GM18858 (cell line): Measurements from ENCODE around the gene PIEZO1.

ENCODE experiments used
- ATAC-seq: cut with Tn5 transposase; IDR thresholded peaks from one replicate; pipeline ENCODE4 v1.9.1; 2021; ENCODE audit not compliant: unreplicated experiment

PIEZO1 gene

GRCh38 chr16:88694221-88695087 is 90.6 kb downstream of the PIEZO1 start:
- no peak for ATAC-seq

- no peak for ATAC-seq
Observed at GRCh38 chr16:88693420-88694177, 91.4 kb downstream of the PIEZO1 start.

- no peak for ATAC-seq
Observed at GRCh38 chr16:88692861-88693260, 92.2 kb downstream of the PIEZO1 start.

GRCh38 chr16:88691924-88692560 is 93.0 kb downstream of the PIEZO1 start:
- ATAC-seq: no peak

- ATAC-seq: no peak
Observed at GRCh38 chr16:88691129-88691813, 93.7 kb downstream of the PIEZO1 start.

- no peak for ATAC-seq
Observed at GRCh38 chr16:88690341-88691128, 94.5 kb downstream of the PIEZO1 start.

GRCh38 chr16:88688013-88688778 is 96.8 kb downstream of the PIEZO1 start:
- ATAC-seq: no peak

- ATAC-seq: no peak
Observed at GRCh38 chr16:88687676-88688012, 97.4 kb downstream of the PIEZO1 start.

- ATAC-seq: no peak
Observed at GRCh38 chr16:88687254-88687576, 97.8 kb downstream of the PIEZO1 start.

- ATAC-seq: peak; percentile 38
Observed at GRCh38 chr16:88686439-88687253, 98.4 kb downstream of the PIEZO1 start, which contains the start of gene SNAI3. TSS of gene SNAI3 (minus strand) at chr16:88686507. CDS start at chr16:88686406, 101 bp downstream.

- ATAC-seq: peak; percentile 4
Observed at GRCh38 chr16:88686062-88686438, 99.0 kb downstream of the PIEZO1 start.

GRCh38 chr16:88685156-88686061 is 99.6 kb downstream of the PIEZO1 start:
- ATAC-seq: no peak

GRCh38 chr16:88684569-88685155 is 100.4 kb downstream of the PIEZO1 start:
- no peak for ATAC-seq

- peak; percentile 66 for ATAC-seq
Observed at GRCh38 chr16:88681709-88682451, 103.1 kb downstream of the PIEZO1 start.

- no peak for ATAC-seq
Observed at GRCh38 chr16:88681084-88681680, 103.8 kb downstream of the PIEZO1 start.

- ATAC-seq: no peak
Observed at GRCh38 chr16:88680554-88681083, 104.4 kb downstream of the PIEZO1 start.
